ENCODE data around the gene LRRC38.

LRRC38 gene

GRCh38 chr1:13549521-13549920, 35.7 kb upstream of the LRRC38 start:
- no peak overlapping the region for H3K4me3 ChIP-seq (ENCODE audit: low read depth, low read length)
- TF ChIP-seq CTCF (IDR thresholded peaks at IDR 0.05; ENCODE audit: low read depth, low read length), result no peak
- DNase-seq, result no peak

GRCh38 chr1:13549021-13549420, 35.2 kb upstream of the LRRC38 start:
- H3K36me3 ChIP-seq, result no peaks in the 10 kb centered on the region
- H3K4me1 ChIP-seq, result no peaks in the 10 kb centered on the region
- H3K9me3 ChIP-seq, result no peaks in the 10 kb centered on the region
- no peaks in the 10 kb centered on the region for H3K27me3 ChIP-seq
- H3K4me3 ChIP-seq (ENCODE audit: low read depth, low read length), result no peak overlapping the region
- DNase-seq, result no peak
- TF ChIP-seq CTCF (IDR thresholded peaks at IDR 0.05; ENCODE audit: low read depth, low read length), result no peak

More at GRCh38 chr1:13549521-13549920, 35.7 kb upstream of the LRRC38 start:
- no peaks in the 10 kb centered on the region for H3K36me3 ChIP-seq
- H3K9me3 ChIP-seq, result no peaks in the 10 kb centered on the region
- no peaks in the 10 kb centered on the region for H3K27me3 ChIP-seq
- no peaks in the 10 kb centered on the region for H3K4me1 ChIP-seq

- no peaks in the 10 kb centered on the region for H3K4me1 ChIP-seq
- no peak for TF ChIP-seq CTCF (IDR thresholded peaks at IDR 0.05; ENCODE audit: low read depth, low read length)
- no peak overlapping the region for H3K4me3 ChIP-seq (ENCODE audit: low read depth, low read length)
- DNase-seq, result no peak
- no peaks in the 10 kb centered on the region for H3K36me3 ChIP-seq
- no peaks in the 10 kb centered on the region for H3K9me3 ChIP-seq
- H3K27me3 ChIP-seq, result no peaks in the 10 kb centered on the region
These were observed 34.5 kb upstream of the LRRC38 start for GRCh38 chr1:13548281-13548680.

- Histone ChIP-seq H3K4me1 (no peaks in the 10 kb centered on the region), H3K9me3 (no peaks in the 10 kb centered on the region)
- no peak for DNase-seq
These were observed 33.0 kb upstream of the LRRC38 start for GRCh38 chr1:13546791-13547190.

GRCh38 chr1:13544221-13544556, 30.4 kb upstream of the LRRC38 start:
- no peaks in the 10 kb centered on the region for H3K9me3 ChIP-seq
- H3K4me1 ChIP-seq, result no peaks in the 10 kb centered on the region
- no peak for DNase-seq
- no peak for TF ChIP-seq CTCF (IDR thresholded peaks at IDR 0.05; ENCODE audit: low read depth, low read length)
- no peaks in the 10 kb centered on the region for H3K36me3 ChIP-seq
- no peaks in the 10 kb centered on the region for H3K27me3 ChIP-seq
- H3K4me3 ChIP-seq (ENCODE audit: low read depth, low read length), result no peak overlapping the region

More at GRCh38 chr1:13546791-13547190, 33.0 kb upstream of the LRRC38 start:
- no peak for TF ChIP-seq CTCF (IDR thresholded peaks at IDR 0.05; ENCODE audit: low read depth, low read length)
- no peaks in the 10 kb centered on the region for H3K27me3 ChIP-seq
- H3K36me3 ChIP-seq, result no peaks in the 10 kb centered on the region
- H3K4me3 ChIP-seq (ENCODE audit: low read depth, low read length), result no peak overlapping the region

GRCh38 chr1:13543451-13544220, 29.8 kb upstream of the LRRC38 start:
- Histone ChIP-seq H3K9me3 (no peaks in the 10 kb centered on the region), H3K36me3 (no peaks in the 10 kb centered on the region), H3K4me1 (no peaks in the 10 kb centered on the region), H3K27me3 (no peaks in the 10 kb centered on the region), H3K4me3 (ENCODE audit: low read depth, low read length) (no peak overlapping the region)
- no peak for TF ChIP-seq CTCF (IDR thresholded peaks at IDR 0.05; ENCODE audit: low read depth, low read length)
- DNase-seq, result no peak

All from BE2C (cell line).